ENCODE data around the gene SYT7.

SYT7 gene

GRCh38 chr11:61551634-61552033 lies 29.2 kb downstream of the SYT7 start:
- H3K27ac ChIP-seq: no peak overlapping the region
- TF ChIP-seq CTCF (conservative IDR thresholded peaks at IDR 0.05): no peak

GRCh38 chr11:61550665-61551227 lies 30.1 kb downstream of the SYT7 start:
- TF ChIP-seq CTCF (conservative IDR thresholded peaks at IDR 0.05): no peak
- H3K27ac ChIP-seq: no peak overlapping the region

GRCh38 chr11:61549662-61550568 lies 31.0 kb downstream of the SYT7 start:
- no peak for TF ChIP-seq CTCF (conservative IDR thresholded peaks at IDR 0.05)
- no peak overlapping the region for H3K27ac ChIP-seq

GRCh38 chr11:61549177-61549576 lies 31.7 kb downstream of the SYT7 start:
- no peak for TF ChIP-seq CTCF (conservative IDR thresholded peaks at IDR 0.05)

GRCh38 chr11:61547246-61547645 lies 33.6 kb downstream of the SYT7 start:
- TF ChIP-seq CTCF (conservative IDR thresholded peaks at IDR 0.05): no peak
- no peak overlapping the region for H3K27ac ChIP-seq

More at GRCh38 chr11:61549177-61549576, 31.7 kb downstream of the SYT7 start:
- H3K27ac ChIP-seq: no peak overlapping the region

GRCh38 chr11:61546663-61547062 lies 34.2 kb downstream of the SYT7 start:
- no peak for TF ChIP-seq CTCF (conservative IDR thresholded peaks at IDR 0.05)
- no peak overlapping the region for H3K27ac ChIP-seq

GRCh38 chr11:61545921-61546320 lies 35.0 kb downstream of the SYT7 start:
- no peak overlapping the region for H3K27ac ChIP-seq
- no peak for TF ChIP-seq CTCF (conservative IDR thresholded peaks at IDR 0.05)
